Stimulated activated memory B cell treated with anti-CD40 and anti-IgM and Interleukin-4, amounts not matched to agents 10 μg/mL and 1 μg/mL and 100 μg/mL, for 72 hours (primary cell): Measurements from ENCODE around the gene SH3RF3.
"Not testable (repeated sequence)": the region's sequence is repeated elsewhere in the genome, so short reads cannot be mapped to it uniquely, and the experiment has no call there.

Experiments
- ATAC-seq: fragments of 150-1000 bp; cut with Tn5 transposase; 2 replicates; pipeline ENCODE4 v1.10.0; 2021
- H3K27ac Mint-ChIP-seq: one replicate; pipeline ENCODE4 v1.8.0; 2022; ENCODE audit warnings: mild to moderate bottlenecking, mixed read lengths
- H3K27me3 Mint-ChIP-seq: one replicate; pipeline ENCODE4 v1.8.0; 2022; ENCODE audit warnings: mixed read lengths
- H3K36me3 Mint-ChIP-seq: one replicate; pipeline ENCODE4 v1.8.0; 2022; ENCODE audit warnings: mixed read lengths
- H3K4me1 Mint-ChIP-seq: one replicate; pipeline ENCODE4 v1.8.0; 2022; ENCODE audit warnings: mixed read lengths
- H3K4me3 Mint-ChIP-seq: one replicate; pipeline ENCODE4 v1.8.0; 2022; ENCODE audit warnings: mild to moderate bottlenecking, moderate library complexity, mixed read lengths
- H3K9me3 Mint-ChIP-seq: one replicate; pipeline ENCODE4 v1.8.0; 2022; ENCODE audit warnings: mixed read lengths

SH3RF3 gene

DNA sequence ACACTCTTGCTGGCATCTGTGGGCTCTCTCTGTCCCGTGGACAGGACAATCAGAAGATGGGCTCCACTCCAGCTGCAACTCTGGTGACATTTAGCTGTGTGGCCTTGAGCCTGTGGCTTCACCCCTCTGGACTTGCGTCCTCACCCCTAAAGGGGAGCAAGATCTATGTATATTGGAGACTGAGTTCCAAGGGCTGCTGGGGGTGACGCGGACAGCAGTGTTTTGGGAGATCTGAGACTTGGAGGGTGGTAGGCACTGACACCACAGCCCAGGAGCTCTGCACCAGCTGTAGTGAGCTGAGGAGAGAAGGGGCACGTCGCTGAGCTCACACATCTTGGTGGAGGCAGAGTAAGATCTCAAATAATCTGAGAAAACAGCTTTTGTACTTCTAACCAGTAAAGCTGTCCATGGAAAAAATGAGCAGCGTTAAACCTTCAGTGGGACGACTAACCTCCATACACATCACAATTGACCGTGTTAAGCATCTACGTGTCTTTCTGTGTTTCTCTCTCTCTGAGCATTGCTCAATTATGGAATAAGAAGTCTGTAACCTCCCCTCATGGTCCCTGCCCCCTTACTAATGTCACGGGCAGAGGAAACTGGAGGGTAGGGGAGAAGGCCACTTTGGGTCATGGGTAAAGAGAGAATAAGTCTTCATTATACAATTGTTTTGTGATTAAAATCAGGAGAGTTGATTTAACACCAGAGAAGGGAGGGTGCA is 85.8 kb downstream of the SH3RF3 start:
- Mint-ChIP-seq H3K27ac (no peak overlapping the region), H3K9me3 (peaks cover 2% of the 10 kb centered on the region), H3K36me3 (no peaks in the 10 kb centered on the region), H3K4me3 (no peak overlapping the region), H3K4me1 (peaks cover 40% of the 10 kb centered on the region), H3K27me3 (peaks cover 88% of the 10 kb centered on the region)
- ATAC-seq = no peak

DNA sequence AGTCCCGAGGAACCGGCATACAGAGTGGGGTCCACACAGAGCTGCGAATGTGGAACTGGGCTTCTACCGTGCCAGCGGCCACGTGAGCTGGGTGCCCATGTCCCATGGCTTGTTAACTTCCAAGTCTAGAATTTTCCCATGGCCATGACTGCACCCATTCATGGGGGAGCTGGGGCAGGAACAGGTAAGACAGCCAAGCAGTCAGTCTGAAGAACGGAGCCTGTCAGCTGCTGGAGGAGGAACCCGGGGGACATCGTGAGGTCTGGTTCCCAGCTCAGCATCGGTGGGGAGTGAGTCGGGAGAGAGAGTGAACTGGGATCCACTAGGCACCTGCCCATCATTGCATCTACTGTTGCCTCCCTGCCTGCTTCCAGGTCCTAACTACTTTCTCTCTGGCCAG is 86.9 kb downstream of the SH3RF3 start:
- peaks cover 38% of the 10 kb centered on the region for H3K4me1 Mint-ChIP-seq
- no peak overlapping the region for H3K27ac Mint-ChIP-seq
- H3K27me3 Mint-ChIP-seq = peaks cover 80% of the 10 kb centered on the region

DNA sequence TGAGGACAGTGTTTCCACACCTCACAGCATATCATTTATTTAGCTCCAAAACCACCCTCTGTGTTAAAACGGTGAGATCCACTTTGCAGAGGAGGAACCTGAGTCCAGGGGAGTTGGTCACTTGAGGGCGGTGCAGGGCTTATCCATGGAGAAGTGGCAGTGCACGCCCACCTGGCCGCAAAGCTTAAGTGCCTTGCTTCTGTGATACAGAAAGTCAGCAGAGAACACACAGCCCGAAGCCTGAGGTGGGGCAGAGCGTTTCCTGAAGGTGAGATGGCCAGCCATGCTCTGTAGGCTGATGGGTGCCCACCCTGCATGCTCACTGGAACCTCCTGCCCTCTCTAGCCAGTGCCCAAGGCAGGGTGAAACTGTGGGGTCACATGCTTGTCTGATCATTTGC is 87.3 kb downstream of the SH3RF3 start:
- Mint-ChIP-seq H3K9me3 (peaks cover 2% of the 10 kb centered on the region), H3K27me3 (peaks cover 75% of the 10 kb centered on the region), H3K4me1 (peaks cover 34% of the 10 kb centered on the region), H3K27ac (no peak overlapping the region), H3K4me3 (no peak overlapping the region), H3K36me3 (no peaks in the 10 kb centered on the region)
- no peak for ATAC-seq

More for the DNA sequence above, 86.9 kb downstream of the SH3RF3 start:
- no peak for ATAC-seq
- Mint-ChIP-seq H3K4me3 (no peak overlapping the region), H3K9me3 (peaks cover 2% of the 10 kb centered on the region), H3K36me3 (no peaks in the 10 kb centered on the region)

DNA sequence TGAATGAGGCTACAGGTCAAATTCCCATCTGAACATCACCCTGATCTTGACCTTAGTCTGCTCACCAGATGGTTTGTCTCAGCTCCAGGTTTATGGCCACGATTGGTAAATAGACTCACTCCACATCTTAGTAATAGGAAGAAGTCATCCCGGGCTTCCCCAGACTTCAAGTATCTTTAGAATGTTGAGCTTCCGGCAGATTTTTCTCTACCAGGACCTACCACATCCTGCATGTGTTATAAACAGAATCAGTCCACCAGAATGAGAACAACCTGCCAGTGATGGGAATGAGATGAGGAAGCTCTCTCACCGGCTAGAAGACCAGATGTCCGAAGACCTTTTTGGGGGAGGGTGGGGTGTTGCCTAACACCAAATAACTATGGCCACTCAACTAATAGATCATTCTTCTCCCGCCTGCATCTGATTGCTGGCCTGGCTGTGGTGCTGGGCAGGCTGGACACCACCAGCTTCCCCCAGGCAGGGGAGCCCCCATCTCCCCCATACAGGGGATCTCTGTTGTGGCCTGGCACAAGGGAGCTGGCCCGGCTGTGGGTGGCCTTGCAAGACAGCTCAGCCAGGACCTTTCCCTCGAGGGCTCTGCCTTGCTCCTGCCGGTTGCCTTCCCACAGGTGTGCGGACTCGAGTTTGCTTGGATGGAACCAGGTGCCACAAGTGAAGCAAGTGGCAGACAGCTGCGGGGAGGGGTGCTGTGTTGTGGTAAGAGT is 88.5 kb downstream of the SH3RF3 start:
- Mint-ChIP-seq H3K36me3 (no peaks in the 10 kb centered on the region), H3K4me3 (no peak overlapping the region), H3K4me1 (peaks cover 34% of the 10 kb centered on the region), H3K27ac (no peak overlapping the region), H3K27me3 (peaks cover 69% of the 10 kb centered on the region), H3K9me3 (peaks cover 2% of the 10 kb centered on the region)
- no peak for ATAC-seq

DNA sequence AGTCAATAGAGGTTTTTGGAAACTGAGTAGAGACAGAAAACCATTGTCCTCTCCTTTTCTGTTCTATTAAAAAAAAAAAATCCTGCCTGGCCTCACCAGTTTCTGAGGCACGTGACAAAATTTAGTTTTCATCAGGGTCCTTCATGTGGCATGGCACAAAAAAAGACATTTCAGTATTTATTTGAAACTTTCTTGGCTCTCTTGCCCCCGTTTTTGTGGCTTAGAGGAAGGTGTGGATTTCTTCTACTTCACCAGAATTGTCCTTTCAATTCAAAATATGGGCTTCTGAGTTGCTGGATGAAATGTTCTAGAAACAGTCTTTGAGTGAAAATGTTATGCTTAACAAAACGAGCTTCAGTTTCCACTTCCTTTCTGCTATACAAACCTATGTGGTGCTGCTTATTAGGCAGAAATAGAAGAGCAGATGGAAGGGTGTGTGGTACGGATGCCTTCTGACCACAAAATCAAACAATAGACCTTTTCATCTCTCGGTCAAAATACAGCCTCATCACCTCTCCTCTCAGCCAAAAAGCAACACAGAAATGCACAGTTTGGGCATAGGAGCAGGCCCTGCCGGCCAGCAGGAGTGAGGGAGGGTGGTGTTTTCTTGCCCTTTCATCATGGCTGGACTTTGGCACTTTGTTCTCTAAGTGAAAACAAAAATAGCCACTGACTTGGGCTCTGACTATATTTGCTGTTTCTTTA is 89.2 kb downstream of the SH3RF3 start:
- Mint-ChIP-seq H3K4me1 (peaks cover 32% of the 10 kb centered on the region), H3K27me3 (peaks cover 62% of the 10 kb centered on the region), H3K4me3 (no peak overlapping the region), H3K9me3 (peaks cover 2% of the 10 kb centered on the region), H3K27ac (no peak overlapping the region), H3K36me3 (no peaks in the 10 kb centered on the region)
- ATAC-seq = no peak

DNA sequence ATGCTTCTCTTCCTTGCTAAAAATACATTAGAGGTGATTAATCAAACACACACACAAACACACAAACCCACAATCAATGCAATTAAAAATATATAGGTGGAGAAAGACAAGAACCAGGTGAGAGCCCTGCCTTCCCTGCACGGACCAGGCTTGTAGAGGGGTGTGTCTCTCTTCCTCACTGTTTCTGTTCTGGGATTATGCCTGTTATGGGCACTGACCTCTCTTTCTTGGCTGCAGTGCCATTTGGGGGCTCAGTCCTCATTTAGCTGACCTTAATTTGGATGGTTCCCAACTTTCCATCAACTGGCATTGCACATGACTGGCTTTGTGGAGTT is 89.8 kb downstream of the SH3RF3 start:
- ATAC-seq = no peak
- peaks cover 27% of the 10 kb centered on the region for H3K4me1 Mint-ChIP-seq
- peaks cover 2% of the 10 kb centered on the region for H3K9me3 Mint-ChIP-seq
- H3K27me3 Mint-ChIP-seq = peaks cover 57% of the 10 kb centered on the region
- no peak overlapping the region for H3K27ac Mint-ChIP-seq
- H3K36me3 Mint-ChIP-seq = no peaks in the 10 kb centered on the region
- no peak overlapping the region for H3K4me3 Mint-ChIP-seq

DNA sequence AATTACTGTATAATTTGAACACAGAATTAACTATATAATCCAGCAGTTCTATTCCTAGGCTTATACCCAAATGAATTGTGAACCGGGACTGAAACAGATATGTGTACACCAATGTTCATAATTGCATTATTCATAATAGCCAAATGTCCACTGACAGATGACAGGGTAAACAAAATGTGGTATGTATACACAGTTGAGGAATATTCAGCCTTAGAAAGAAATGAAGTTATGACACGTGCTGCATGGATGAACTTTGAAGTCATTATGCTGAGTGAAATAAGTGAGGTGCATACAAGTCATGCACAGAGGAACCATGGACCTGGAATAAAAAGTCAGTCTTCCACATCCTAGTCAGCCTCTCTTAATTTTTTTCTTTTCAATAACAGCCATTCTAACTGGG is 91.9 kb downstream of the SH3RF3 start:
- Mint-ChIP-seq H3K9me3 (peaks cover 2% of the 10 kb centered on the region), H3K36me3 (no peaks in the 10 kb centered on the region), H3K4me1 (peaks cover 14% of the 10 kb centered on the region), H3K27ac (no peak overlapping the region), H3K4me3 (no peak overlapping the region), H3K27me3 (peaks cover 36% of the 10 kb centered on the region)
- ATAC-seq = no peak

DNA sequence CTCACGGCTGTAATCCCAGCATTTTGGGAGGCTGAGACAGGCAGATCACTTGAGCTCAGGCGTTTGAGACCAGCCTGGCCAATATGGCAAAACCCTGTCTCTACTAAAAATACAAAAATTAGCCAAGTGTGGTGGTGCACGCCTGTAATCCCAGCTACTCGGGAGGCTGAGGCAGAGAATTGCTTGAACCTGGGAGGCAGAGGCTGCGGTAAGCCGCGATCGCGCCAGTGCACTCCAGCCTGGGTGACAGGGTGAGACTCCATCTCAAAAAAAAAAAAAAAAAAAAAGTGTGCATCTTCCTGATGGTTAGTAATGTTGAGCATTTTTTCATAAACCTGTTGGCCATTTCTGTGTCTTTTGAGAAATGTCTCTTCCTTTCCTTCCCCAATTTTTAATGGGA is 92.3 kb downstream of the SH3RF3 start:
- not testable (repeated sequence) for ATAC-seq, H3K9me3 Mint-ChIP-seq, H3K36me3 Mint-ChIP-seq, H3K27ac Mint-ChIP-seq, H3K4me3 Mint-ChIP-seq
- Mint-ChIP-seq H3K4me1 (peaks cover 14% of the 10 kb centered on the region), H3K27me3 (peaks cover 31% of the 10 kb centered on the region)

DNA sequence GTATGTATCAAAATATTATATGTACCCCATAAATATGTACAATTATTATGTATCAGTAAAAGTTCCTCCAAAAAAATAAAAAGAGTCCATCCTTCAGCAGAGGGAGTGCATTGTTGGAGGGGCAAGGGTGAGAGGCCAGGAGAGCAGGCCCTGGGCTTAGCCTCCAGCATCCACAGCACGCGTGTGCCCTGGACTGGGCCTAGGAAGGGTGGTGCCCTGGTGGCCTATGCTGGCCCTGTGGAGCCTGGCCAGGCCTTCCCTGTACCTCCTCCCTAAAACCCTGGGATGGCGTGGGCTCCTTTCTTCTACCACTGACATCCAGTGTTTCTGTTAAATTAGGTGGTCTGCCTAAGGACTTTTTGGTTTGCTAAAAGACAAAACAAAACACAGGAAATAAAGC is 93.4 kb downstream of the SH3RF3 start:
- Mint-ChIP-seq H3K4me1 (peaks cover 5% of the 10 kb centered on the region), H3K36me3 (no peaks in the 10 kb centered on the region), H3K9me3 (no peaks in the 10 kb centered on the region), H3K4me3 (no peak overlapping the region), H3K27me3 (peaks cover 20% of the 10 kb centered on the region), H3K27ac (no peak overlapping the region)
- peak; percentile 24 for ATAC-seq

DNA sequence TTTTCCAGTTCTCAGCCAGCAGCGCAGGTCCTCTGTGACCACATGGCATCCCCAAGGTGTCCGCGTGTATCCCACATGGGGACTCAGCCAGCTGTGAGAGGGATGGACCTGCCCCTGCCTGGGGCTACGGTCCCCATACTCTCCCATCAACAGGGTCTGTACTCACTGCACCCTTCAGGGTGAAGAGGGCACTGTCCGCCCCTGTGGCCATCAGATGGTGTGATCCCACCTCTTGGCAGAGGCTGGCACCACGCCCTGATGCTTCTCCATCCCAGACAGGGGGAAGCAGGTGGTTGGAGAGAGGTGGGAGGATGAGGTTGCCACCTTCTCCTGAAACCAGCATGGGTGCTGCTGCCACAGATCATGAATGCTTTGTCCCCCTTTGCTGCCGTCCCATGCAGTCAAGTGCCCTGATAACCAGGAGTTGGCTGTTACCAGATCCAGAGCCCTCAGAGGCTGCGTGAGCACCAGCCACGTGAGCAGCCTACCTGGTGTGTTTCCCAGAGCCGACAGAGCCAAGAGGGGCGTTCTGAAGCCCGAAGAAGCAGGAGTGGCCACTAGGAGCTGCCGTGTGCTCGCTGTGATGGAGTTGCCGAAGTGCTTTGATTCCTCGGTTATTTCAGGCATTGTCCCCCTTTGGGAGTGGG is 93.9 kb downstream of the SH3RF3 start:
- peaks cover 15% of the 10 kb centered on the region for H3K27me3 Mint-ChIP-seq
- peak; percentile 32 for ATAC-seq
- no peaks in the 10 kb centered on the region for H3K36me3 Mint-ChIP-seq
- no peaks in the 10 kb centered on the region for H3K9me3 Mint-ChIP-seq
- H3K4me3 Mint-ChIP-seq = no peak overlapping the region
- H3K4me1 Mint-ChIP-seq = no peaks in the 10 kb centered on the region
- H3K27ac Mint-ChIP-seq = no peak overlapping the region

DNA sequence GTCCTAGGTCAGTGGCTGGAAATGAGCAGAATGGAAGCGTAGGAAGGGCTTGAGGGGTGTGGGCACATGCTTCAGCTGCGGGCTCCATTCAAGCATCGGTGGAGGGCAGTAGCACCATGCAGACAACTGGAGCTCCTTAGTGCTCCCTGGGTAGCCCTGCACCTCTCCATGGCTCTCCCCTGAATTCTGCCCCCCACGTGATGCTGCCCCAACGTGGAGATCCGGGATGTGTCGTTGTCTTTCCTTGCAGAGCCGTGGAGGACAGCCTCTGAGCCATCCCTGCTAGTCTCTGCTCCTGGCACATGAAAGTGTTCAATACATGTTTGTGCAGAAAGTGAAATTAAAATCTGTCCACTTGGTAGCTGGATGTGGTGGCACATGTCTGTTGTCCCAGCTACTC is 94.5 kb downstream of the SH3RF3 start:
- no peaks in the 10 kb centered on the region for H3K4me1 Mint-ChIP-seq
- H3K36me3 Mint-ChIP-seq = no peaks in the 10 kb centered on the region
- H3K4me3 Mint-ChIP-seq = no peak overlapping the region
- H3K27ac Mint-ChIP-seq = no peak overlapping the region
- H3K9me3 Mint-ChIP-seq = no peaks in the 10 kb centered on the region
- no peak for ATAC-seq
- H3K27me3 Mint-ChIP-seq = peaks cover 16% of the 10 kb centered on the region

DNA sequence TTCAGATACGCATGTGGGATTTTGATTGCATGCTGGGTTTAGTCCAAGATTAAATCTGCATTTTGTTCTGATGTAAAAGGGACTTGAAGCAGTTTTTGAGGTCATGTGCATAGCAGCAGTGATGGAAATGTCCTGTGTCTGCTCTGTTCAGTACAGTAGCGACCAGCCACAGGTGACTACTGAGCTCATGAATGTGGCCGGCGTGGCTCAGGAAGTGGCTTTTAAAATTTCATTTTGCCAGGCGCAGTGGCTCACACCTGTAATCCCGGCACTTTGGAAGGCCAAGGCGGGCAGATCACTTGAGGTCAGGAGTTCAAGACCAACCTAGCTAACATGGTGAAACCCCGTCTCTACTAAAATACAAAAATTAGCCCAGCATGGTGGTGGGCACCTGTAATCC is 95.3 kb downstream of the SH3RF3 start:
- H3K4me3 Mint-ChIP-seq, H3K27ac Mint-ChIP-seq, H3K4me1 Mint-ChIP-seq, H3K36me3 Mint-ChIP-seq, H3K9me3 Mint-ChIP-seq, ATAC-seq: not testable (repeated sequence)
- H3K27me3 Mint-ChIP-seq = peaks cover 17% of the 10 kb centered on the region

DNA sequence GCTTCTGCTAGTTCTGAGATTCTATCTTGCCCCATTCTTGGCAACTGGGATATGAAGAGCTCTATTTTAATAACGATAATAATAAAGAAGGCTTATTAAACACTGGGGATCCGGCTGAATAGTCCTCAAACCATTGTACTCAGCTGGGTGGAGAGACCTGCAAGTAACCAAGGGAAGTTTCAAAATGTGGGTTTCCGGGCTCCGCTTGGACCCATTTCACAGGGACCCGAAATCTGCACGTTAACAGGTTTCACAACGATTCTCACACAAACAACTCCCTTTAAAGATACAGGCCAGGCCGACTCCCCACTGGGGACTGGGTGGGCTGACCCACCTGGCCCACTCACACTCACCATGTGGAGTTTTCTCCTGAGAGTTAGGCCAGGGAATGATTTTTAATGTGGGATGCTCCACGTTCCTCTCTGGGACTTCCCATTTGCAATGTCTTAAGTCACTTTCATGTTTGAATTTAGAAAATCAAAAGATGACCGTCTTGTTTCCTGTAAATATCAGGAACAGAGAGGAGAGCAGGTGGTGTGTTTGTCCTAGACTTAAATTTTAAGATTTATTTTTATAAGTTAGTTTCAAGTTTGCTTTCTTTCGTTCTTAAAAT is 96.3 kb downstream of the SH3RF3 start:
- no peaks in the 10 kb centered on the region for H3K36me3 Mint-ChIP-seq
- ATAC-seq = no peak
- H3K4me3 Mint-ChIP-seq = no peak overlapping the region
- no peaks in the 10 kb centered on the region for H3K9me3 Mint-ChIP-seq
- H3K4me1 Mint-ChIP-seq = no peaks in the 10 kb centered on the region
- H3K27ac Mint-ChIP-seq = no peak overlapping the region
- H3K27me3 Mint-ChIP-seq = peaks cover 14% of the 10 kb centered on the region

DNA sequence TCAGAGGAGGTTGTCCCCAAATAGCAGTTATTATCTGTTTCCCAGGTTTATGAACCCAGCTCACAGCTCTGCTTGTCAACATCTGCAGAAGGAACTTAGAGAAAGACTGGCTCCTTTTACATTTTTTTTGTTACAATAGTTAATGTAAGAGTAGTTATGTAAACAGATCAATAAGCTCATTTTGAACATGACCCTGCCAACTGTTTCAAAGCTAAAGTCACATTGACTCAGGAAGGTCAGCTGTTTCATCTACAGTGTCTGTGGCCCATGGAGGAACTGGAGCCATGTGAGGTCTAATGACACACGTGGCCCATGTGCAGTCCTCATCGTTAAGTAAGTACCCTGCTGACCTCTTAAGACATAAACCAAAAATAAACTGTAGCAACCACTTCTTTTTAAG is 97.1 kb downstream of the SH3RF3 start:
- no peaks in the 10 kb centered on the region for H3K9me3 Mint-ChIP-seq
- peaks cover 14% of the 10 kb centered on the region for H3K27me3 Mint-ChIP-seq
- no peak overlapping the region for H3K4me3 Mint-ChIP-seq
- no peaks in the 10 kb centered on the region for H3K4me1 Mint-ChIP-seq
- ATAC-seq = no peak
- H3K27ac Mint-ChIP-seq = no peak overlapping the region
- H3K36me3 Mint-ChIP-seq = no peaks in the 10 kb centered on the region

DNA sequence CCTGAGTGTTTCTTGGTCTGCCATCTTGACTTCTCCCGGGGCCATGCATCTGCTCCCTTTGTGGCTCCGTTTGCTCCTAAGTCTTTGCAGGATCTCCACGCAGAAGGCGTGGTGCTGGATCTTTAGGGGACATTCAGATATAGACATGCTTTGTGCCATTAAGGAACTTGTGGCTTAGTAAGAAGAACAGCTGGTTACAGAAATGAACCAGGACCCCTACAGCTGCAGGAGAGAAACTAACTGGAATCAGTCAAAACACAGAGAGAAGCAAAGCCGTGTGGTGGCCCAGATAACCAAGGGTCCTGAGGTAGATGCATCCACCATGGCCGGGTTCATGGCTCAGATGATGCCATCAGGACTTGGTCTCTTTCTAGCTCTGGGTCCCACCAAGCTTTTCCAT is 97.6 kb downstream of the SH3RF3 start:
- Mint-ChIP-seq H3K4me3 (no peak overlapping the region), H3K27ac (no peak overlapping the region), H3K4me1 (no peaks in the 10 kb centered on the region), H3K27me3 (peaks cover 14% of the 10 kb centered on the region), H3K36me3 (no peaks in the 10 kb centered on the region), H3K9me3 (no peaks in the 10 kb centered on the region)
- no peak for ATAC-seq
